Naive thymus-derived CD4-positive, alpha-beta T cell (primary cell): Measurements from ENCODE around the gene CPLANE2. TPM values are rescaled to one million over a fixed set of nuclear protein-coding genes. Genes with fewer than 3 reads are reported as not detected.

Experiments used
- ATAC-seq: fragments of 150-1000 bp; cut with Tn5 transposase; 2 replicates; pipeline ENCODE4 v1.10.0; 2021; ENCODE audit warnings: mild to moderate bottlenecking, moderate library complexity
- CTCF ChIA-PET: fragments of 350-600 bp; sonication (Branson Sonifier 250); formaldehyde crosslinking; loops from one replicate; lab custom pipeline; 2021; ENCODE audit warnings: antibody characterized with exemption; lab: Charles Lee
- POLR2A ChIA-PET: fragments of 350-600 bp; sonication (Branson Sonifier 250); formaldehyde crosslinking; loops from one replicate; lab custom pipeline; 2021; ENCODE audit warnings: antibody characterized with exemption, inconsistent platforms; lab: Charles Lee
- DNase-seq, 9 donors: peaks; one replicate each; pipeline versions ENCODE4 v3.0.0 to v3.0.0-alpha.2; 2020 to 2022; ENCODE audit warnings: mixed read lengths in 1 of 9
- H3K27ac ChIP-seq: one replicate; pipeline ENCODE4 v1.7.0; 2013; ENCODE audit warnings: mild to moderate bottlenecking, low read depth, low read length, moderate library complexity
- H3K27me3 ChIP-seq, 2 donors: one replicate each; pipeline ENCODE4 v1.7.0; 2013; ENCODE audit warnings: low read length in 2 of 2, mild to moderate bottlenecking in 2 of 2, moderate library complexity in 2 of 2; ENCODE audit not compliant: control insufficient read depth in 2 of 2, insufficient read depth in 2 of 2
- H3K36me3 ChIP-seq, 3 experiments: 1 replicate in 2 of 3; 2 replicates in 1 of 3; pipeline ENCODE4 v1.7.0; 2013; ENCODE audit warnings: low read length in 3 of 3, mild to moderate bottlenecking in 3 of 3, moderate library complexity in 1 of 3; ENCODE audit not compliant: insufficient read depth in 3 of 3, control insufficient read depth in 2 of 3
- H3K4me1 ChIP-seq, 2 donors: one replicate each; pipeline ENCODE4 v1.7.0; 2013; ENCODE audit warnings: low read length in 2 of 2, mild to moderate bottlenecking in 2 of 2, moderate library complexity in 1 of 2; ENCODE audit not compliant: control insufficient read depth in 2 of 2, insufficient read depth in 2 of 2
- H3K4me3 ChIP-seq: 2 replicates; pipeline ENCODE4 v1.7.0; 2013; ENCODE audit warnings: mild to moderate bottlenecking, low read length
- H3K9me3 ChIP-seq, 3 experiments: 1 replicate in 2 of 3; 2 replicates in 1 of 3; pipeline ENCODE4 v1.7.0; 2013; ENCODE audit warnings: low read length in 3 of 3; ENCODE audit not compliant: control insufficient read depth in 2 of 3
- H3K27ac Mint-ChIP-seq, 9 donors: one replicate each; pipeline ENCODE4 v1.8.0; 2020 to 2022; ENCODE audit warnings: mixed read lengths in 9 of 9, mild to moderate bottlenecking in 8 of 9, moderate library complexity in 5 of 9, inconsistent platforms in 2 of 9
- H3K27me3 Mint-ChIP-seq, 5 donors: one replicate each; pipeline ENCODE4 v1.8.0; 2021 to 2022; ENCODE audit warnings: mixed read lengths in 5 of 5, mild to moderate bottlenecking in 1 of 5
- H3K36me3 Mint-ChIP-seq, 5 donors: one replicate each; pipeline ENCODE4 v1.8.0; 2020 to 2022; ENCODE audit warnings: mixed read lengths in 5 of 5, mild to moderate bottlenecking in 3 of 5, inconsistent platforms in 1 of 5
- H3K4me1 Mint-ChIP-seq, 7 donors: one replicate each; pipeline ENCODE4 v1.8.0; 2020 to 2022; ENCODE audit warnings: mixed read lengths in 7 of 7, mild to moderate bottlenecking in 3 of 7, inconsistent platforms in 1 of 7
- H3K4me3 Mint-ChIP-seq, 10 donors: one replicate each; pipeline ENCODE4 v1.8.0; 2020 to 2022; ENCODE audit warnings: mild to moderate bottlenecking in 10 of 10, mixed read lengths in 10 of 10, moderate library complexity in 6 of 10, inconsistent platforms in 2 of 10
- H3K9me3 Mint-ChIP-seq, 11 donors: one replicate each; pipeline ENCODE4 v1.8.0; 2020 to 2022; ENCODE audit warnings: mixed read lengths in 11 of 11, mild to moderate bottlenecking in 4 of 11, inconsistent platforms in 1 of 11, moderate library complexity in 1 of 11
- intact Hi-C, 2 donors: fragments of 100-400 bp; cut with micrococcal nuclease; formaldehyde crosslinking; loops; one replicate each; pipeline ENCODE4 v1.15.1; 2023
- polyA plus RNA-seq, 2 donors: library from polyadenylated mRNA; unstranded; fragments of 300-500 nt; fragmentation: Illumina TruSeq; gene quantifications; one replicate each; pipeline ENCODE4 v1.2.3, GENCODE V29; 2021
- total RNA-seq, 6 experiments: library from RNA in 5 of 6; stranded (reverse) in 5 of 6; gene quantifications; 1 replicate in 5 of 6; 2 replicates in 1 of 6; pipeline ENCODE4 v1.2.3 and lab custom pipeline; 2021 to 2026

The CPLANE2 gene
- total and polyA plus RNA-seq, 7 experiments from 2014 or later = 3.0 to 11.4 (median 7.6) TPM

DNA sequence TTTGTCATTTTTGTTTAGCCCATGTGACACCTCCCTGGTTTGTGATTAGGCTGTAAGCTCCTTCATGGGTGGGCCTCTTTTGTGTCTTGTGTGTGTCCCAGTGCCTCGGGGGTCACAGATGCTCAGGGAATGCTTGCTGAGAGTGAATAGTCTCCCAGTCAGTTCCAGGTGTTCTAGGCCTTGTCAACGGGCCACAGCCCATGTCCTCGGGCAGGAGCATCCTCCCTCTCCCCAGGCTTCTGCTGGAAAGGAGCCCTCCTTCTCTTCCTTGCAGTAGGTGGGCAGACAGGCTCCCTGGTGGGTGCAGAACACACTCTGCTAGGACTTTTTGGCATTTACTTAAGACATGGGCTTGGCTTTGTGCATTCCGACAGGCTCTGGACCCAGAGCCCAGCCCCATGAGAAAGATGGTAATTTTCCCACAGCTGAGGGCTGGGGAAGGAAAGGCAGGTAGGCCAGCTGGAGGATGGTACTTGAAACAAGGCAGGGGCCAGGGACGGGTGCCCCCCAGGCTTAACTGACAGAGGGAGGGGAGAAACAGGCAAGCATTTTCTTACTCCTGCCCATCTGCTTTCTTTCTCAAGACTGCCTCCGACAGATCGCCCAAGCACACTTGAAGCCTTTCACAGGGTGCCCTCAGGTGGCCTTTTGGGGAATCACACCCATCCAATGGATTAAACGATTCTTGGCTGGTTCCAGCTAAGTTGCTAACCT, 7.1 kb upstream of the CPLANE2 start:
- H3K4me1 ChIP-seq = peaks cover 0 to 5% of the 10 kb centered on the region in 2 donors
- DNase-seq = peak; percentile 38 to 77 (median 68)
- no peak overlapping the region for H3K4me3 Mint-ChIP-seq
- peaks cover 0 to 20% (median 0%) of the 10 kb centered on the region in 3 experiments for H3K36me3 ChIP-seq
- peaks cover 9 to 21% (median 17%) of the 10 kb centered on the region in 7 donors for H3K4me1 Mint-ChIP-seq
- intact Hi-C loops = loop anchor here (1.0 to 5.0 kb wide), 8 partner anchors 8 to 237 kb away; no protein-coding TSS in a partner anchor
- no peaks in the 10 kb centered on the region for H3K9me3 Mint-ChIP-seq
- ATAC-seq = peak; percentile 94
- no peak overlapping the region for H3K27ac ChIP-seq
- peak overlapping the region in 4 of 9 donors; percentile 21 to 92 (median 65) for H3K27ac Mint-ChIP-seq
- no peaks in the 10 kb centered on the region for H3K27me3 ChIP-seq
- POLR2A ChIA-PET = interaction anchor here (0.7 to 1.0 kb wide), 4 partner anchors 17 to 77 kb away, joined by 3 to 5 read pairs (median 4); no protein-coding TSS in a partner anchor
- no peaks in the 10 kb centered on the region for H3K9me3 ChIP-seq
- H3K4me3 ChIP-seq = no peak overlapping the region
- CTCF ChIA-PET = interaction anchor here (0.6 to 4.1 kb wide), 12 partner anchors 9 to 626 kb away, joined by 3 to 19 read pairs (median 4); no protein-coding TSS in a partner anchor
- no peaks in the 10 kb centered on the region for H3K27me3 Mint-ChIP-seq
- H3K36me3 Mint-ChIP-seq = peaks cover 0 to 3% (median 0%) of the 10 kb centered on the region in 5 donors

GRCh38 chr1:16243215-16243610, 6.2 kb upstream of the CPLANE2 start:
- H3K27me3 ChIP-seq = no peaks in the 10 kb centered on the region
- Mint-ChIP-seq H3K27ac (peak overlapping the region in 2 of 9 donors; percentile 67 to 71), H3K27me3 (no peaks in the 10 kb centered on the region), H3K36me3 (peaks cover 0 to 3% (median 0%) of the 10 kb centered on the region in 5 donors), H3K4me1 (peaks cover 4 to 16% (median 8%) of the 10 kb centered on the region in 7 donors), H3K4me3 (no peak overlapping the region), H3K9me3 (no peaks in the 10 kb centered on the region)
- no peak overlapping the region for H3K4me3 ChIP-seq
- intact Hi-C loops = loop anchor here in 1 of 2 donors (5.0 kb wide), 1 partner anchor 236 kb away; no protein-coding TSS in a partner anchor
- no peaks in the 10 kb centered on the region for H3K9me3 ChIP-seq
- peaks cover 0 to 15% (median 0%) of the 10 kb centered on the region in 3 experiments for H3K36me3 ChIP-seq
- no peak for ATAC-seq
- no peak overlapping the region for H3K27ac ChIP-seq
- POLR2A ChIA-PET = interaction anchor here (1.0 kb wide), 1 partner anchor 38 kb away, joined by 5 read pairs; no protein-coding TSS in a partner anchor
- no peak for DNase-seq
- CTCF ChIA-PET = interaction anchor here (0.6 to 4.1 kb wide), 7 partner anchors 26 to 625 kb away, joined by 3 to 19 read pairs (median 4); no protein-coding TSS in a partner anchor
- H3K4me1 ChIP-seq = peaks cover 0 to 5% of the 10 kb centered on the region in 2 donors

GRCh38 chr1:16242556-16243214, 5.7 kb upstream of the CPLANE2 start:
- no peaks in the 10 kb centered on the region for H3K27me3 ChIP-seq
- no peak for ATAC-seq
- H3K27me3 Mint-ChIP-seq = no peaks in the 10 kb centered on the region
- H3K4me3 ChIP-seq = no peak overlapping the region
- H3K9me3 ChIP-seq = no peaks in the 10 kb centered on the region
- H3K36me3 Mint-ChIP-seq = peaks cover 0 to 3% (median 0%) of the 10 kb centered on the region in 5 donors
- CTCF ChIA-PET = interaction anchor here (1.0 to 4.1 kb wide), 3 partner anchors 39 to 166 kb away, joined by 3 to 19 read pairs (median 16); no protein-coding TSS in a partner anchor
- H3K4me1 ChIP-seq = peaks cover 2 to 10% of the 10 kb centered on the region in 2 donors
- H3K27ac ChIP-seq = no peak overlapping the region
- intact Hi-C loops = loop anchor here in 1 of 2 donors (5.0 kb wide), 1 partner anchor 235 kb away; no protein-coding TSS in a partner anchor
- POLR2A ChIA-PET = no interaction called here
- no peak overlapping the region for H3K4me3 Mint-ChIP-seq
- no peak overlapping the region for H3K27ac Mint-ChIP-seq
- no peak for DNase-seq
- H3K36me3 ChIP-seq = peaks cover 0 to 10% (median 0%) of the 10 kb centered on the region in 3 experiments
- H3K9me3 Mint-ChIP-seq = no peaks in the 10 kb centered on the region
- H3K4me1 Mint-ChIP-seq = peaks cover 3 to 17% (median 10%) of the 10 kb centered on the region in 7 donors

DNA sequence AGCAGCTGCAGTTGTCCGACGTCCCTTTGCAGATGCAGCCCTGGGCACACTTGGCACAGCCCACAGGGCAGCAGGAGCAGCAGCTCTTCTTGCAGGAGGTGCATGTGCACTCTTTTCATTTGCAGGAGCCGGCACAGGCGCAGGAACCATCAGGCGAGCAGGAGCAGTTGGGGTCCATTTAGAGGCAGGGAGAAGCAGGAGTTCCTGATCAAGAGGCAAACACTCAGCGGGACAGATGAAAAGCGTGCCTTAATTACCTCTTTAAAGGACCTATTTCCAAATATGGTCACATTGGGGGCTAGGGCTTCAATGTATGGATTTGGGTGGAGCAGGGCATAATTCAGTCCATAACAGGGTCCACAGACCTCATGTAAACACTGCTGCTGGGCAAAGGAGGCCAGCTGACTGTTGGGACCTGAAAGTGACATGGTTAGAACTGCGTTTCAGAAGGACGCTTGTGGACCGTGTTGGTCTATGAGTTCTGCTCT, 4.3 kb upstream of the CPLANE2 start:
- Mint-ChIP-seq H3K4me1 (peaks cover 0 to 24% (median 19%) of the 10 kb centered on the region in 7 donors), H3K4me3 (no peak overlapping the region), H3K9me3 (peaks cover 0 to under 1% (median 0%) of the 10 kb centered on the region in 11 donors), H3K27ac (peak overlapping the region in 1 of 9 donors; percentile 8), H3K27me3 (no peaks in the 10 kb centered on the region), H3K36me3 (no peaks in the 10 kb centered on the region)
- ATAC-seq (no peak), DNase-seq (no peak)
- Histone ChIP-seq H3K27ac (no peak overlapping the region), H3K4me1 (peaks cover 11 to 20% of the 10 kb centered on the region in 2 donors), H3K9me3 (no peaks in the 10 kb centered on the region), H3K4me3 (no peak overlapping the region), H3K36me3 (no peaks in the 10 kb centered on the region), H3K27me3 (no peaks in the 10 kb centered on the region)
- CTCF ChIA-PET = interaction anchor here (0.5 to 0.7 kb wide), 2 partner anchors 93 to 319 kb away, joined by 3 to 4 read pairs; no protein-coding TSS in a partner anchor
- intact Hi-C loops = loop anchor here in 1 of 2 donors (5.0 kb wide), 1 partner anchor 234 kb away; no protein-coding TSS in a partner anchor
- POLR2A ChIA-PET = interaction anchor here (0.6 kb wide), 1 partner anchor 95 kb away, joined by 4 read pairs; no protein-coding TSS in a partner anchor

DNA sequence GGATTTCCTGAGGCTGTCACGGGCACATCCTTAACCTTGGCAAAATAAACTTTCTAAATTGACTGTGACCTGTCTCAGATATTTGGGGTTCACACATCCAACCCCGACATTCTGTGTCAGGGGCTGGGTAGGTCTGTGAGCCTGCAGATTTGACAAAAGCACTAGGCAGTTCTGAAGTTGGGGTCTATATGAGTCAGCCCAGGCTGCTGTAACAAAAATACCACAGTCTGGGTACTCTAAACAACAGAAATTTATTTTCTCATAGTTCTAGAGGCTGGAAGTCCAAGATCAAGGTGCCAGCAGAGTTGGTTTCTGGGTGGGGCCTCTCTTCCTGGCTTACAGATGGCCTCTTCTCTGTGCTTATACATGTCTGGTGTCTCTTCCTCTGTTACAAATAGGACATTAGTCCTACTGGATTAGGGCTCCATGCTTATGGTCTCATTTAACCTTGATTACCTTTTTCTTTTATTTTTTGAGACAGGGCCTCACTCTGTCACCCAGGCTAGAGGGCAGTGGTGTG, 3.0 kb upstream of the CPLANE2 start:
- peak overlapping the region in 1 of 9 donors; percentile 28 for H3K27ac Mint-ChIP-seq
- no peak overlapping the region for H3K4me3 Mint-ChIP-seq
- intact Hi-C loops = loop anchor here (5.0 kb wide), 3 partner anchors 112 to 257 kb away; partner anchors contain the start of gene FBXO42 (in 1 of the 2)
- Histone ChIP-seq H3K27ac (no peak overlapping the region), H3K4me3 (no peak overlapping the region), H3K36me3 (no peaks in the 10 kb centered on the region), H3K4me1 (peaks cover 15 to 24% of the 10 kb centered on the region in 2 donors), H3K27me3 (no peaks in the 10 kb centered on the region), H3K9me3 (no peaks in the 10 kb centered on the region)
- peaks cover 0 to 32% (median 28%) of the 10 kb centered on the region in 7 donors for H3K4me1 Mint-ChIP-seq
- ATAC-seq (no peak), DNase-seq (no peak)
- ChIA-PET POLR2A (interaction anchor here (1.0 kb wide), 1 partner anchor 112 kb away, joined by 3 read pairs; the partner anchor contains the start of gene FBXO42), CTCF (interaction anchor here (0.6 to 1.4 kb wide), 2 partner anchors 161 to 281 kb away, joined by 3 read pairs; no protein-coding TSS in a partner anchor)
- no peaks in the 10 kb centered on the region for H3K36me3 Mint-ChIP-seq
- H3K9me3 Mint-ChIP-seq = peaks cover 0 to 2% (median 0%) of the 10 kb centered on the region in 11 donors
- no peaks in the 10 kb centered on the region for H3K27me3 Mint-ChIP-seq
